ENCODE measurements around the gene CNTN6. TPM values are rescaled to one million over a fixed set of nuclear protein-coding genes. Genes with fewer than 3 reads are reported as not detected.

Gene CNTN6
- total RNA-seq, 1 donor from 2014 or later = 2.2 TPM

GRCh38 chr3:1191026-1191425 lies 98.2 kb downstream of the CNTN6 start:
- TF ChIP-seq EZH2 (IDR thresholded peaks at IDR 0.05) (no peak), EZH2phosphoT487 (IDR thresholded peaks at IDR 0.05) (no peak), CTCF (IDR thresholded peaks at IDR 0.05) (no peak)
- H3K27me3 Mint-ChIP-seq (ENCODE audit: insufficient read depth, low read depth) = no peaks in the 10 kb centered on the region
- H4K20me1 ChIP-seq (ENCODE audit: low read depth) = no peaks in the 10 kb centered on the region
- H3K9me3 ChIP-seq (ENCODE audit: low read depth) = no peaks in the 10 kb centered on the region
- H3F3A ChIP-seq (ENCODE audit: low read depth) = no peaks in the 10 kb centered on the region
- H3K36me3 ChIP-seq = no peaks in the 10 kb centered on the region
- H3K79me2 ChIP-seq (ENCODE audit: low read depth) = no peaks in the 10 kb centered on the region
- no peak overlapping the region for H3K27ac Mint-ChIP-seq
- H3K4me3 ChIP-seq = no peak overlapping the region
- no peak overlapping the region for H3K27ac ChIP-seq
- H3K4me2 ChIP-seq = no peak overlapping the region
- no peaks in the 10 kb centered on the region for H3K36me3 Mint-ChIP-seq
- DNase-seq (ENCODE audit: low spot score) = no peak
- H2AFZ ChIP-seq (replicated peaks) = no peak overlapping the region
- no peak overlapping the region for H3K4me3 Mint-ChIP-seq
- H3K9me3 Mint-ChIP-seq = no peaks in the 10 kb centered on the region
- no peak overlapping the region for H3K9ac ChIP-seq
- H3K4me1 Mint-ChIP-seq = peaks cover 4% of the 10 kb centered on the region
- no peaks in the 10 kb centered on the region for H3K27me3 ChIP-seq
- H3K4me1 ChIP-seq = peaks cover 8% of the 10 kb centered on the region

GRCh38 chr3:1195947-1196346 lies 103.1 kb downstream of the CNTN6 start:
- Mint-ChIP-seq H3K36me3 (no peaks in the 10 kb centered on the region), H3K27ac (no peak overlapping the region), H3K9me3 (no peaks in the 10 kb centered on the region), H3K4me1 (no peaks in the 10 kb centered on the region), H3K27me3 (ENCODE audit: insufficient read depth, low read depth) (no peaks in the 10 kb centered on the region), H3K4me3 (no peak overlapping the region)
- peaks cover 24% of the 10 kb centered on the region for H3K4me1 ChIP-seq
- no peaks in the 10 kb centered on the region for H3K36me3 ChIP-seq
- H3K4me2 ChIP-seq = no peak overlapping the region
- H3F3A ChIP-seq (ENCODE audit: low read depth) = peaks cover 8% of the 10 kb centered on the region
- H3K4me3 ChIP-seq = no peak overlapping the region
- TF ChIP-seq EZH2phosphoT487 (IDR thresholded peaks at IDR 0.05) = no peak
- no peak for TF ChIP-seq CTCF (IDR thresholded peaks at IDR 0.05)
- TF ChIP-seq EZH2 (IDR thresholded peaks at IDR 0.05) = no peak
- no peaks in the 10 kb centered on the region for H3K27me3 ChIP-seq
- no peaks in the 10 kb centered on the region for H3K9me3 ChIP-seq (ENCODE audit: low read depth)
- no peak overlapping the region for H3K27ac ChIP-seq
- no peaks in the 10 kb centered on the region for H3K79me2 ChIP-seq (ENCODE audit: low read depth)
- no peak overlapping the region for H3K9ac ChIP-seq
- no peak overlapping the region for H2AFZ ChIP-seq (replicated peaks)
- DNase-seq (ENCODE audit: low spot score) = no peak
- no peaks in the 10 kb centered on the region for H4K20me1 ChIP-seq (ENCODE audit: low read depth)

GRCh38 chr3:1197051-1197450 lies 104.2 kb downstream of the CNTN6 start:
- Histone ChIP-seq H3K79me2 (ENCODE audit: low read depth) (no peaks in the 10 kb centered on the region), H3K4me3 (no peak overlapping the region), H3K36me3 (no peaks in the 10 kb centered on the region), H3K9ac (no peak overlapping the region), H4K20me1 (ENCODE audit: low read depth) (no peaks in the 10 kb centered on the region), H3F3A (ENCODE audit: low read depth) (peaks cover 8% of the 10 kb centered on the region), H3K27ac (peak overlapping the region; percentile 62), H2AFZ (replicated peaks) (no peak overlapping the region), H3K27me3 (no peaks in the 10 kb centered on the region), H3K4me2 (peak overlapping the region; percentile 35), H3K9me3 (ENCODE audit: low read depth) (no peaks in the 10 kb centered on the region), H3K4me1 (peaks cover 24% of the 10 kb centered on the region)
- peak; percentile 49 for DNase-seq (ENCODE audit: low spot score)
- Mint-ChIP-seq H3K27ac (no peak overlapping the region), H3K36me3 (no peaks in the 10 kb centered on the region), H3K4me3 (no peak overlapping the region), H3K9me3 (no peaks in the 10 kb centered on the region), H3K4me1 (no peaks in the 10 kb centered on the region), H3K27me3 (ENCODE audit: insufficient read depth, low read depth) (no peaks in the 10 kb centered on the region)
- TF ChIP-seq CTCF (IDR thresholded peaks at IDR 0.05) (no peak), EZH2phosphoT487 (IDR thresholded peaks at IDR 0.05) (peak; percentile 25), EZH2 (IDR thresholded peaks at IDR 0.05) (no peak)
